SK-N-SH treated with all-trans-retinoic acid at 6 μM for 48 hours (cell line): Measurements from ENCODE around the gene ARID5B.

Experiments used
- ATAC-seq: fragments of 200-7000 bp; cut with Tn5 transposase; 3 replicates; pipeline ENCODE4 v1.9.1; 2020; ENCODE audit warnings: mild to moderate bottlenecking, moderate library complexity
- ARNTL ChIP-seq: fragments of 450-650 bp; formaldehyde crosslinking; IDR thresholded peaks from 2 replicates; pipeline ENCODE4 v1.5.0; 2020; ENCODE audit warnings: low read depth, mild to moderate bottlenecking, moderate library complexity, borderline replicate concordance
- BACH2 ChIP-seq: fragments of 250-450 bp; sonication (Bioruptor Pico); IDR thresholded peaks from 2 replicates; pipeline ENCODE4 v1.9.0; 2021; ENCODE audit warnings: mild to moderate bottlenecking, borderline replicate concordance
- ESRRG ChIP-seq: fragments of 250-450 bp; sonication (Bioruptor Pico); IDR thresholded peaks from 2 replicates; pipeline ENCODE4 v1.6.1; 2021; ENCODE audit warnings: mild to moderate bottlenecking
- GLIS3 ChIP-seq: fragments of 250-450 bp; sonication (Bioruptor Pico); IDR thresholded peaks from 2 replicates; pipeline ENCODE4 v1.5.0; 2020; ENCODE audit warnings: mild to moderate bottlenecking, moderate library complexity
- ISL1 ChIP-seq: fragments of 250-450 bp; sonication (Bioruptor Pico); IDR thresholded peaks from 2 replicates; pipeline ENCODE4 v2.1.2; 2022; ENCODE audit warnings: mild to moderate bottlenecking, moderate library complexity
- OSR1 ChIP-seq: fragments of 250-450 bp; sonication (Bioruptor Pico); IDR thresholded peaks from 2 replicates; pipeline ENCODE4 v1.8.0; 2022; ENCODE audit warnings: moderate library complexity, mild to moderate bottlenecking, inconsistent platforms
- PPARA ChIP-seq: fragments of 250-450 bp; sonication (Bioruptor Pico); IDR thresholded peaks from 2 replicates; pipeline ENCODE4 v1.5.0; 2020; ENCODE audit warnings: mild to moderate bottlenecking, borderline replicate concordance
- SNAI2 ChIP-seq: fragments of 250-450 bp; sonication (Bioruptor Pico); IDR thresholded peaks from 2 replicates; pipeline ENCODE4 v1.5.0; 2020; ENCODE audit warnings: mild to moderate bottlenecking, moderate library complexity
- TCF4 ChIP-seq: fragments of 250-450 bp; sonication (Bioruptor Pico); IDR thresholded peaks from 2 replicates; pipeline ENCODE4 v1.8.0; 2021; ENCODE audit warnings: mild to moderate bottlenecking, moderate library complexity, borderline replicate concordance
- TOX ChIP-seq: fragments of 250-450 bp; sonication (Bioruptor Pico); IDR thresholded peaks from 2 replicates; pipeline ENCODE4 v1.8.0; 2021; ENCODE audit warnings: mild to moderate bottlenecking, moderate library complexity, borderline replicate concordance
- ZFP30 ChIP-seq: fragments of 450-650 bp; formaldehyde crosslinking; IDR thresholded peaks from 2 replicates; pipeline ENCODE4 v1.5.0; 2022; ENCODE audit warnings: mild to moderate bottlenecking, moderate library complexity
- TF ChIP-seq, protein P1 (sequence below): fragments of 250-450 bp; sonication (Bioruptor Pico); IDR thresholded peaks from 2 replicates; pipeline ENCODE4 v1.5.1; 2020; ENCODE audit warnings: low read depth, mild to moderate bottlenecking, moderate library complexity
- TF ChIP-seq, protein P2 (sequence below): fragments of 250-450 bp; sonication (Bioruptor Pico); IDR thresholded peaks from 2 replicates; pipeline ENCODE4 v1.8.0; 2020; ENCODE audit warnings: mild to moderate bottlenecking, moderate library complexity, borderline replicate concordance
- TF ChIP-seq, protein P3 (sequence below): fragments of 250-450 bp; sonication (Bioruptor Pico); IDR thresholded peaks from 2 replicates; pipeline ENCODE4 v1.5.0; 2020; ENCODE audit warnings: mild to moderate bottlenecking, moderate library complexity
- TF ChIP-seq, protein P4 (sequence below): fragments of 250-450 bp; sonication (Bioruptor Pico); IDR thresholded peaks from 2 replicates; pipeline ENCODE4 v1.8.0; 2021; ENCODE audit warnings: low read depth, mild to moderate bottlenecking, moderate library complexity, borderline replicate concordance
- TF ChIP-seq, protein P5 (sequence below): fragments of 250-450 bp; sonication (Bioruptor Pico); IDR thresholded peaks from 2 replicates; pipeline ENCODE4 v1.5.1; 2021; ENCODE audit warnings: mild to moderate bottlenecking, moderate library complexity

ARID5B gene

DNA sequence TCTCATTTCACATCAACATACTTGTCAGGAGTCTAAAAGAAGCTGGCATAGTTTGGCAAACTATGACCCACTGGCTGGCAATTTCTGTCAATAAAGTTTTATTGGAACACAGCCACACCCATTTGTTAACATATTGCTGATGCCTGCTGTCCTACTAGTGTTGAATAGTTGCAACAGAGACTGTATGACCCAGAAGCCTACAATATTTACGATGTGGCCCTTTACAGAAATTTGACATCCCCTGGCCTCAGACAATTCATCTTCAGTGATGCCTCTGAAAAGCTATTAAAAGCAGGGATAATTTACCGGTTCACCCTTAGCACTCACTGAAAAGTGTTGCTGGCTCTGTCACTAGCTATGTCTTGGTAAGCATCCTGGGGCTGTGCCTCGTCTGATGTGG, 155.2 kb downstream of the ARID5B start:
- TF ChIP-seq BACH2 (CRISPR knock-in tag) = no peak
- TF ChIP-seq, all 23 proteins: peak for 0
- ATAC-seq = no peak

DNA sequence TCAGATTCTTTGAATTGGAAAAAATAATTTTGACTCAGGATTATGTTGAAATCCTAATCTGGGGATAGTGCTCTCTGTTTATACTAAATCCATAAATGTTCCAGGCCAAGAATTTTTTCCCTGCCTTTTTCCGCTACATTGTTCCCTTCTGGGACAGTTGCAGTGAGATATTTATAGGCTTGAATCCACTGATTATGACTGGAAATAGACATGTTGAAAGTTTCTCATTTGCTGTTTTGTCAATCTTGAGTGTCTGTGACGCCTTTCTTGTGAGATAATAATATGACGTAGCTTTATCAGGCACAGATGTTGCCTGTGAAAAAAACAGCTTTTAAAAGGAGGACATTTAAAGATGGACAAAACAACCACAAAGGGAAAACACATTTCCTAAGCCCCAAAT, 155.9 kb downstream of the ARID5B start:
- ATAC-seq = no peak
- TF ChIP-seq, protein P1, sequence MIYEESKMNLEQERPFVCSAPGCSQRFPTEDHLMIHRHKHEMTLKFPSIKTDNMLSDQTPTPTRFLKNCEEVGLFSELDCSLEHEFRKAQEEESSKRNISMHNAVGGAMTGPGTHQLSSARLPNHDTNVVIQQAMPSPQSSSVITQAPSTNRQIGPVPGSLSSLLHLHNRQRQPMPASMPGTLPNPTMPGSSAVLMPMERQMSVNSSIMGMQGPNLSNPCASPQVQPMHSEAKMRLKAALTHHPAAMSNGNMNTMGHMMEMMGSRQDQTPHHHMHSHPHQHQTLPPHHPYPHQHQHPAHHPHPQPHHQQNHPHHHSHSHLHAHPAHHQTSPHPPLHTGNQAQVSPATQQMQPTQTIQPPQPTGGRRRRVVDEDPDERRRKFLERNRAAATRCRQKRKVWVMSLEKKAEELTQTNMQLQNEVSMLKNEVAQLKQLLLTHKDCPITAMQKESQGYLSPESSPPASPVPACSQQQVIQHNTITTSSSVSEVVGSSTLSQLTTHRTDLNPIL (CRISPR knock-in tag) = no peak
- TF ChIP-seq, protein P2, sequence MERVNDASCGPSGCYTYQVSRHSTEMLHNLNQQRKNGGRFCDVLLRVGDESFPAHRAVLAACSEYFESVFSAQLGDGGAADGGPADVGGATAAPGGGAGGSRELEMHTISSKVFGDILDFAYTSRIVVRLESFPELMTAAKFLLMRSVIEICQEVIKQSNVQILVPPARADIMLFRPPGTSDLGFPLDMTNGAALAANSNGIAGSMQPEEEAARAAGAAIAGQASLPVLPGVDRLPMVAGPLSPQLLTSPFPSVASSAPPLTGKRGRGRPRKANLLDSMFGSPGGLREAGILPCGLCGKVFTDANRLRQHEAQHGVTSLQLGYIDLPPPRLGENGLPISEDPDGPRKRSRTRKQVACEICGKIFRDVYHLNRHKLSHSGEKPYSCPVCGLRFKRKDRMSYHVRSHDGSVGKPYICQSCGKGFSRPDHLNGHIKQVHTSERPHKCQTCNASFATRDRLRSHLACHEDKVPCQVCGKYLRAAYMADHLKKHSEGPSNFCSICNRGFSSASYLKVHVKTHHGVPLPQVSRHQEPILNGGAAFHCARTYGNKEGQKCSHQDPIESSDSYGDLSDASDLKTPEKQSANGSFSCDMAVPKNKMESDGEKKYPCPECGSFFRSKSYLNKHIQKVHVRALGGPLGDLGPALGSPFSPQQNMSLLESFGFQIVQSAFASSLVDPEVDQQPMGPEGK (CRISPR knock-in tag) = no peak
- no peak for TF ChIP-seq TOX (CRISPR knock-in tag)
- no peak for TF ChIP-seq TCF4 (CRISPR knock-in tag)
- TF ChIP-seq ZFP30 (CRISPR knock-in tag) = no peak
- no peak for TF ChIP-seq ARNTL (CRISPR knock-in tag)
- TF ChIP-seq ESRRG (CRISPR knock-in tag) = no peak
- TF ChIP-seq, protein P3, sequence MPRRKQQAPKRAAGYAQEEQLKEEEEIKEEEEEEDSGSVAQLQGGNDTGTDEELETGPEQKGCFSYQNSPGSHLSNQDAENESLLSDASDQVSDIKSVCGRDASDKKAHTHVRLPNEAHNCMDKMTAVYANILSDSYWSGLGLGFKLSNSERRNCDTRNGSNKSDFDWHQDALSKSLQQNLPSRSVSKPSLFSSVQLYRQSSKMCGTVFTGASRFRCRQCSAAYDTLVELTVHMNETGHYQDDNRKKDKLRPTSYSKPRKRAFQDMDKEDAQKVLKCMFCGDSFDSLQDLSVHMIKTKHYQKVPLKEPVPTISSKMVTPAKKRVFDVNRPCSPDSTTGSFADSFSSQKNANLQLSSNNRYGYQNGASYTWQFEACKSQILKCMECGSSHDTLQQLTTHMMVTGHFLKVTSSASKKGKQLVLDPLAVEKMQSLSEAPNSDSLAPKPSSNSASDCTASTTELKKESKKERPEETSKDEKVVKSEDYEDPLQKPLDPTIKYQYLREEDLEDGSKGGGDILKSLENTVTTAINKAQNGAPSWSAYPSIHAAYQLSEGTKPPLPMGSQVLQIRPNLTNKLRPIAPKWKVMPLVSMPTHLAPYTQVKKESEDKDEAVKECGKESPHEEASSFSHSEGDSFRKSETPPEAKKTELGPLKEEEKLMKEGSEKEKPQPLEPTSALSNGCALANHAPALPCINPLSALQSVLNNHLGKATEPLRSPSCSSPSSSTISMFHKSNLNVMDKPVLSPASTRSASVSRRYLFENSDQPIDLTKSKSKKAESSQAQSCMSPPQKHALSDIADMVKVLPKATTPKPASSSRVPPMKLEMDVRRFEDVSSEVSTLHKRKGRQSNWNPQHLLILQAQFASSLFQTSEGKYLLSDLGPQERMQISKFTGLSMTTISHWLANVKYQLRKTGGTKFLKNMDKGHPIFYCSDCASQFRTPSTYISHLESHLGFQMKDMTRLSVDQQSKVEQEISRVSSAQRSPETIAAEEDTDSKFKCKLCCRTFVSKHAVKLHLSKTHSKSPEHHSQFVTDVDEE (CRISPR knock-in tag) = no peak

DNA sequence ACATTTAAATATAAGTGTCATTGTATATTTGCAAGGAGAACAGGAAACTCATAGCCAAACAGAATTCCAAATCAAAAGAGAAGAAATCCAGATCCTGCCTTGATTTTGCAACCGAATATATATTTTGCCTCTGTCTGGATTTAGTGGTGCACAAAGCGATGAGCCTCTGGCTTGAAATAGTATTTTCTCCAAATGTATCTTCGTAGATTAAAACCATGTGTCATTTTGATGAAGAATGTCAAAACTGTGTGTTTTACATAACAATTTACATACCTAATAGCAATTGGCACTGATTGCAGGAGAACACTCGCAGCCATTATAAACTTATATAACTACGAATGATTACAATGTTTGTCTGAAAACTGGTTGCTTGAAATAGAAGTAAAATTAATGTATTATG, 156.4 kb downstream of the ARID5B start:
- TF ChIP-seq TCF4 (CRISPR knock-in tag) (peak; percentile 46; the same call in 1 of the 2 replicates), OSR1 (no peak)
- peak; percentile 45 for ATAC-seq

DNA sequence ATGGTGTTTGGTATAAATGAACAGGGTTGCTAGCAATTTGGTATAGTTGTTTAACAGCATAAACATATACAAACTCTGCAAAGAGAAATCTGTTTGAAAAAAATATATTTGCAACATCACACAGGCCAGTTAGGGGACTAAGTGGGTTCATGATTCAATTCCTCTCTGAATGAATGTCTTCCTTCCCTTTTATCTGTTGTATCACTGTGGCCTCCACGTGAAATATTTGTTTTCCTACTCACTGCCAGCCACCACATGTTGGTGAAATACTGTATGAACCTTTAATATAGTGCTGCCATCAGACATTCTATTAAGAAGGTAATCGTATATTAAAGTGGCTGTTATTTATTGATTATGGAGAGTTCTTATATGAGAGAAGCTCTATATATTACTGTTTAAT, 157.0 kb downstream of the ARID5B start:
- no peak for TF ChIP-seq GLIS3 (CRISPR knock-in tag)
- TF ChIP-seq, protein P4, sequence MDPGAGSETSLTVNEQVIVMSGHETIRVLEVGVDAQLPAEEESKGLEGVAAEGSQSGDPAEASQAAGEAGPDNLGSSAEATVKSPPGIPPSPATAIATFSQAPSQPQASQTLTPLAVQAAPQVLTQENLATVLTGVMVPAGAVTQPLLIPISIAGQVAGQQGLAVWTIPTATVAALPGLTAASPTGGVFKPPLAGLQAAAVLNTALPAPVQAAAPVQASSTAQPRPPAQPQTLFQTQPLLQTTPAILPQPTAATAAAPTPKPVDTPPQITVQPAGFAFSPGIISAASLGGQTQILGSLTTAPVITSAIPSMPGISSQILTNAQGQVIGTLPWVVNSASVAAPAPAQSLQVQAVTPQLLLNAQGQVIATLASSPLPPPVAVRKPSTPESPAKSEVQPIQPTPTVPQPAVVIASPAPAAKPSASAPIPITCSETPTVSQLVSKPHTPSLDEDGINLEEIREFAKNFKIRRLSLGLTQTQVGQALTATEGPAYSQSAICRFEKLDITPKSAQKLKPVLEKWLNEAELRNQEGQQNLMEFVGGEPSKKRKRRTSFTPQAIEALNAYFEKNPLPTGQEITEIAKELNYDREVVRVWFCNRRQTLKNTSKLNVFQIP = no peak
- TF ChIP-seq PPARA (CRISPR knock-in tag) = no peak
- no peak for TF ChIP-seq ISL1 (CRISPR knock-in tag)
- TF ChIP-seq, protein P5, sequence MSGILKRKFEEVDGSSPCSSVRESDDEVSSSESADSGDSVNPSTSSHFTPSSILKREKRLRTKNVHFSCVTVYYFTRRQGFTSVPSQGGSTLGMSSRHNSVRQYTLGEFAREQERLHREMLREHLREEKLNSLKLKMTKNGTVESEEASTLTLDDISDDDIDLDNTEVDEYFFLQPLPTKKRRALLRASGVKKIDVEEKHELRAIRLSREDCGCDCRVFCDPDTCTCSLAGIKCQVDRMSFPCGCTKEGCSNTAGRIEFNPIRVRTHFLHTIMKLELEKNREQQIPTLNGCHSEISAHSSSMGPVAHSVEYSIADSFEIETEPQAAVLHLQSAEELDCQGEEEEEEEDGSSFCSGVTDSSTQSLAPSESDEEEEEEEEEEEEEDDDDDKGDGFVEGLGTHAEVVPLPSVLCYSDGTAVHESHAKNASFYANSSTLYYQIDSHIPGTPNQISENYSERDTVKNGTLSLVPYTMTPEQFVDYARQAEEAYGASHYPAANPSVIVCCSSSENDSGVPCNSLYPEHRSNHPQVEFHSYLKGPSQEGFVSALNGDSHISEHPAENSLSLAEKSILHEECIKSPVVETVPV (CRISPR knock-in tag) = no peak
- TF ChIP-seq, protein P2 (CRISPR knock-in tag) = no peak
- TF ChIP-seq, protein P3 (CRISPR knock-in tag) = no peak
- TF ChIP-seq ESRRG (CRISPR knock-in tag) = no peak
- no peak for TF ChIP-seq TOX (CRISPR knock-in tag)
- no peak for TF ChIP-seq ZFP30 (CRISPR knock-in tag)
- no peak for TF ChIP-seq SNAI2 (CRISPR knock-in tag)
- TF ChIP-seq OSR1 = no peak
- ATAC-seq = peak; percentile 18
